Right lobe of liver (tissue), 4 donors: ENCODE data around the gene C1RL.

ENCODE experiments used
- POLR2A ChIP-seq: fragments of 450-650 bp; IDR thresholded peaks from one replicate; pipeline ENCODE4 v1.6.1; 2017; ENCODE audit warnings: antibody characterized with exemption, mild to moderate bottlenecking
- TF ChIP-seq, protein P1 (sequence below), 4 donors: fragments of 200-600 bp in 3 of 4; fragments of 450-650 bp in 1 of 4; IDR thresholded peaks; one replicate each; pipeline versions ENCODE4 v1.5.1 to v1.8.0; 2016 to 2022; ENCODE audit warnings: antibody characterized with exemption in 4 of 4, mild to moderate bottlenecking in 2 of 4
- donor health status: DM: no; HTN: no; CAD: no.
- donor health status: DM: no; HTN: no; CAD: no.
- donor health status: DM: no; HTN: yes; CAD: no.

DNA sequence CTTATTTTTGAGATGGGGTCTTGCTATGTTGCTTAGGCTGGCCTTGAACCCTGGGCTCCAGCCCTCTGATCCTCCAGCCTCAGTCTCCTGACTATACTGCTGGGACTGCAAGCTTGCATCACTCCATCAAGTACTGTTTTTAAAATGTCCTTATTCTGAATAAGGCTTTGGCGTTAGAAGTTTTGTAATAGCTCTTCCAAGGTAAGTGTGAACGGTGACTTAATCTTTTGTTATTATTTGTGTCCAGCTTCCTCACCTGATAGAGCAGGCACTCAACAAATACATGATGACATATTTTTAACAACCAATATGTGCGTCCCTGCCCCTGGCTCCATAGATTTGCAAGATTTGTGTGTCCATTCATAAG, 1.4 kb downstream of the C1RL start:
- TF ChIP-seq, protein P1, sequence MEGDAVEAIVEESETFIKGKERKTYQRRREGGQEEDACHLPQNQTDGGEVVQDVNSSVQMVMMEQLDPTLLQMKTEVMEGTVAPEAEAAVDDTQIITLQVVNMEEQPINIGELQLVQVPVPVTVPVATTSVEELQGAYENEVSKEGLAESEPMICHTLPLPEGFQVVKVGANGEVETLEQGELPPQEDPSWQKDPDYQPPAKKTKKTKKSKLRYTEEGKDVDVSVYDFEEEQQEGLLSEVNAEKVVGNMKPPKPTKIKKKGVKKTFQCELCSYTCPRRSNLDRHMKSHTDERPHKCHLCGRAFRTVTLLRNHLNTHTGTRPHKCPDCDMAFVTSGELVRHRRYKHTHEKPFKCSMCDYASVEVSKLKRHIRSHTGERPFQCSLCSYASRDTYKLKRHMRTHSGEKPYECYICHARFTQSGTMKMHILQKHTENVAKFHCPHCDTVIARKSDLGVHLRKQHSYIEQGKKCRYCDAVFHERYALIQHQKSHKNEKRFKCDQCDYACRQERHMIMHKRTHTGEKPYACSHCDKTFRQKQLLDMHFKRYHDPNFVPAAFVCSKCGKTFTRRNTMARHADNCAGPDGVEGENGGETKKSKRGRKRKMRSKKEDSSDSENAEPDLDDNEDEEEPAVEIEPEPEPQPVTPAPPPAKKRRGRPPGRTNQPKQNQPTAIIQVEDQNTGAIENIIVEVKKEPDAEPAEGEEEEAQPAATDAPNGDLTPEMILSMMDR (IDR thresholded peaks at IDR 0.05) = no peak
- TF ChIP-seq POLR2A = no peak
